HG03565 (cell line): ENCODE measurements around the gene ADAMTS10.
"Not testable (repeated sequence)": the region's sequence is repeated elsewhere in the genome, so short reads cannot be mapped to it uniquely, and the experiment has no call there.

Source experiments
- ATAC-seq: cut with Tn5 transposase; IDR thresholded peaks from one replicate; pipeline ENCODE4 v1.9.1; 2021; ENCODE audit warnings: mild to moderate bottlenecking, moderate library complexity; ENCODE audit not compliant: unreplicated experiment

Gene ADAMTS10

DNA sequence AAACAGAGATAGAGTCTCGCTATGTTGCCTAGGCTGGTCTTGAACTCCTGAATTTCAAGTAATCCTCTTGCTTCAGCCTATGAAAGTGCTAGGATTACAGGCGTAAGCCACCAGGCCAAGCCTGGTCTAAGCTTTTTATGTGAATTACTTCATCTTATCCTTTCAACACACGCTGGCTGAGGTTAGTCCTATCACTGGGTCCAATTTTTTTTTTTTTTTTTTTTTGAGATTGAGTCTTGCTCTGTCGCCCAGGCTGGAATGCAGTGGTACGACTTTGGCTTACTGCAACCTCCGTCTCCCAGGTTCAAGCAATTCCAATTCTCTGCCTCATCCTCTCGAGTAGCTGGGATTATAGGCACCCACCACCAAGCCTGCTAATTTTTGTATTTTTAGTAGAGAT lies 43.7 kb downstream of the ADAMTS10 start:
- ATAC-seq, result no peak

- ATAC-seq, result not testable (repeated sequence)
Observed at GRCh38 chr19:8564866-8565265, 45.6 kb downstream of the ADAMTS10 start.

DNA sequence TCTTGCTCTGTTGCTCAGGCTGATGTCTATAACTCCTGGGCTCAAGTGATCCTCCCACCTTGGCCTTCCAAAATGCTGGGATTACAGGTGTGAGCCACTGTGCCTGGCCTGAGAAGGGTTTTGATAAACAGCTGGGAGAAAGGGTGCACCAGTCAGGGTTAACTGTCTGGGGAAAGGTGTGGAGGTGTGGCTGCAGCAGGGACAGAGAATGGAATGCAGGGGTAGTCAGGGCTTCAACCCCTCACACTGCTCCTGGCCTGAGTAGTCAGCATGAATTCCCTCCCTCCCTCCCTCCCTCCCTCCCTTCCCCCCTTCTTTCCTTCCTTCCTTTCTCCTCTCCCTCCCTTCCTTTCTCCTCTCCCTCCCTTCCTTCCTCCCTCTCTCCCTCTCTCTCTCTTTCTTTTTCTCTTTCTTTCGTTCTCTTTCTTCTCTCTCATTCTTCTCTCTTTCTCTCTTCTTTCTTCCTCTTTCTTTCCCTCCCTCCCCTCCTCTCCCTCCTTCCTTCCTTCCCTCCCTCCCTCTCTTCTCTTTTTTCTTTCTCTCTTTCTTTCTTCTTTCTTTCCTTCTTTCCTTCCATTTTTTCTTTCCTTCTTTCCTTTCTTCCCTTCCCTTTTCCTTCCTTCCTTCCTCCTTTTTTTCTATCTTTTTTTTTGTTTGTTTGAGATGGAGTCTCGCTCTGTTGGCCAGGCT lies 49.3 kb downstream of the ADAMTS10 start:
- no peak for ATAC-seq

DNA sequence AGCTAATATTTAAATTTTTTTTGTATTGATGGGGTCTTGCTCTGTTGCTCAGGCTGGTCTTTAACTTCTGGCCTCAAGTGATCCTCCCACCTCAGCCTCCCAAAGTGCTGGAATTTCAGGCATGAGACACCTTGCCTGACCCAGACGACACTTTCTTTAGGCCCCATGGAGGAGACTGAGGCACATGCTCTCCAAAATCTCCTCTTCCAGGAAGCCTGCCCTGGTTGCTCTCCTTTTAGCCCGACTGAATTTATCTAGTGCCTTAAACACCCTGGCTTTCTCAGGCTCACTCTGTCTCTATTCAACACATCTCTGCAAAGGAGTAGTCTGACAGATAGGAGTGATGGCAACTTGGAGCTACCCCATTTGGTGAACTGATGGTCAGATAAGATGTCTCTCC lies 52.2 kb downstream of the ADAMTS10 start:
- ATAC-seq, result no peak

DNA sequence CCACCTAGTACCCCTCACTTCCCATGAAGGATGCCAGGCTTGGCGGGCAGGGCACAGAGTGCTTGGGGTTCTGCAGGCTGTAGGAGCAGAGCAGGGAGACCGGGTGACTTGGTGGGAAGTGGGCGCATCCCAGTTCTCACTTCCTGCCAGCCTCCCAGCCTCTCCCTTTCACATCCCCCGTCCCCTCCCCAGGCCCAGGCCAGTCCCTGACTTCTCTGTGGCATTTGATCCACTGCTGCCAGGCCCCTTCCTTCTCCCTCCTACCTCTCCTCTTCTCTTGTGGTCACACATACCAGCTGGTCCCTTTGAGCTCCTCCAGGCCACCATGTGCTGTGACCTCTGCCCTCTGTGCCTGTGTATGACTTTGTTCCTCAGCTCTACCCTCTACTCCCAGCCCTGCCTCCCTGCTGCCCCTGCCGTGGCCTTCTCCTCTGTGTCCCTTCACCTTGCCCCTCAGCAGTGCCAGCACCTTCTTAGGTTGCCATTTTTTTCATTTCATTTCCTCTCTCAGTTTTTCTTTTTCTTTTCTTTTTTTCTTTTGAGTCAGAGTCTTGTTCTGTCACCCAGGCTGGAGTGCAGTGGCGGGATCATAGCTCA lies 52.8 kb downstream of the ADAMTS10 start:
- no peak for ATAC-seq

- ATAC-seq, result not testable (repeated sequence)
Observed at GRCh38 chr19:8553729-8554128, 56.8 kb downstream of the ADAMTS10 start.

GRCh38 chr19:8552810-8553209 lies 57.7 kb downstream of the ADAMTS10 start:
- ATAC-seq, result no peak

DNA sequence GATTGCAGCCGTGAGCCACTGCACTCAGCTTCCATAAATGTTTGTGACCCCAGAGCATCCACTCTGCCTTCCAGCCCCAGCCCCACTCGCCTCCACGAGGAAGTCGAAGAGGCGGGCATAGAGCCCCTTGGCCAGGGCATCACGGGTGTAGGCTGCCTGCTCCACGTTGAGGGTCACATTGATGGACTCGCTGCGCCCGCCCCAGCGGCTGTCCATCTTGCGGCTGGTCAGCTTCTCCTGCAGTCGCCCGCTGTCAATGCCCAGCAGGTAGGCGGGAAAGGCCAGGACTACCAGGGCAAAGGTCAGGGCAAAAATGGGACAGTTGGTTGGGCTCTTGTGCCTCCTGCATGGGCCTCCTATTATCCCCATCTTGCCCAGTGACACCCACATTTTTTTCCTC lies 60.4 kb downstream of the ADAMTS10 start:
- ATAC-seq, result no peak

DNA sequence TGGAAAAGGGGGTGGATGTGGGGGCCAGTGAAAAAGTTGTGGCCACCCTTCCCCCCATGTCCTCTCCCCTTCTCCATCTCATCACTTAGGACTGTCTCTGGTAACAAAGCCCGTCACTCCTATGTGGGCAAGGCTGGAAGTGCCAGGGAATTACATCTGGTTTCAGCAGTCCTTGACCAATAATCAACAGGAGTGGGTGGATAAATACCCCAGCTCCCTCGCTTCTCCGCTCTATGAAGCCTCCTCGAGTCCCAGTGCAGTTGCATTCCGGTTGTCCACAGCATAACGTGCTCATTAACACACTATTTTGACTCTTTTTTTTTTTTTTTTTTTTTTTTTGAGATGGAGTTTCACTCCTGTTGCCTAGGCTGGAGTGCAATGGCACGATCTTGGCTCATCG lies 64.8 kb downstream of the ADAMTS10 start:
- ATAC-seq, result no peak

GRCh38 chr19:8544168-8544567 lies 66.3 kb downstream of the ADAMTS10 start:
- no peak for ATAC-seq

- no peak for ATAC-seq
Observed at GRCh38 chr19:8539621-8540149, 70.8 kb downstream of the ADAMTS10 start.

DNA sequence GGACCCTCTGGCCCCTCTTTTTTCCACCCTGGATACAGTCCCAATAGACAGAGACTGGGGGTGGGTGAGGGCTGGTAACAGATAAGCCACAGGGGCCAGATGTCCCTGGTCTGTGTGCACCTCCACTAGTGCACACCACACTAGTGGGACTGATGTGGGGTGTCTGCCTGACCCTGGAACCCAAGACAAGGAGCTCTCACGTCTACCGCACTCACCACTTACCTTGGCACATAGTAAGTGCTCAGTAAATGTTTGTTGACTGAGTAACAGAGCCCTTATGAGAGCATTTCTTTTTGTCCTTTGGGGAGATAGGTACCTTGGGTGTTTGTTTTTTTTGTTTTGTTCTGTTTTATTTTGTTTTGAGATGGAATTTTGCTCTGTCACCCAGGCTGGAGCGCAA lies 73.4 kb downstream of the ADAMTS10 start:
- ATAC-seq, result no peak

DNA sequence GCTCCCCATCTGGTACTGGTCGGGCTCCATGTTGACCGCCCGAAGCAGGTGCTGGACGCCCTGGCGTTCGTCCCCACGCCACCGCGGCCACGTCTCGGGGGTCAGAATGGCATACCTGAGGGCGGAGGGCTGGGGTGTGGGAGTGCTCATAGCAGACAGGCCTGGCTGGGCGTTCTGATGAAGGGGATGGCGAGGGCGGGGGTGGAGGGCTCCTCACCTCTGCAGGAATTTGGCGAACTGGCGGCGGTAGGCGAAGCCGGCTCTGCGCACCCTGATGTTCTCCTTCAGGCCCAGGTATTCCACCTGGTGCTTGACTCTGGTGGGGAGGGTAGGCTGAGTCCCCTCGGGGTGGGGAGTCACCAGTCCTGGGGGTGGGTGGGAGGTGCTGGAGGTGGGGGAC lies 74.2 kb downstream of the ADAMTS10 start:
- no peak for ATAC-seq

GRCh38 chr19:8532225-8532624 lies 78.3 kb downstream of the ADAMTS10 start:
- ATAC-seq, result no peak

GRCh38 chr19:8531470-8531869 lies 79.0 kb downstream of the ADAMTS10 start:
- no peak for ATAC-seq
